Loucy (cell line): ENCODE results near the gene PLCD3.

Experiments used
- H2AFZ ChIP-seq: fragments of 200-600 bp; sonication (generic); 2 replicates; pipeline ENCODE4 v1.6.0; 2016; ENCODE audit warnings: antibody characterized with exemption, mild to moderate bottlenecking, low read length, moderate library complexity
- H3F3A ChIP-seq: fragments of 200-600 bp; 2 replicates; pipeline ENCODE4 v1.6.0; 2016; ENCODE audit warnings: antibody characterized with exemption, low read depth, mild to moderate bottlenecking
- H3K27me3 ChIP-seq: fragments of 200-600 bp; sonication (generic); 2 replicates; pipeline ENCODE4 v1.6.1; 2014; ENCODE audit warnings: low read length, mild to moderate bottlenecking; ENCODE audit not compliant: insufficient read depth, poor library complexity, severe bottlenecking
- H3K36me3 ChIP-seq: fragments of 200-600 bp; sonication (generic); 2 replicates; pipeline ENCODE4 v1.6.1; 2016; ENCODE audit warnings: low read length; ENCODE audit not compliant: insufficient read depth
- H3K4me1 ChIP-seq: fragments of 200-600 bp; sonication (generic); 2 replicates; pipeline ENCODE4 v1.5.1; 2014; ENCODE audit warnings: low read length, mild to moderate bottlenecking; ENCODE audit not compliant: insufficient read depth, poor library complexity, severe bottlenecking
- H3K4me2 ChIP-seq: fragments of 200-600 bp; sonication (generic); 2 replicates; pipeline ENCODE4 v1.6.0; 2014; ENCODE audit warnings: antibody characterized with exemption, low read length, low read depth, mild to moderate bottlenecking; ENCODE audit not compliant: poor library complexity, severe bottlenecking
- H3K4me3 ChIP-seq: fragments of 200-600 bp; sonication (generic); 2 replicates; pipeline ENCODE4 v1.5.1; 2014; ENCODE audit warnings: low read length, mild to moderate bottlenecking, mixed read lengths; ENCODE audit not compliant: poor library complexity, severe bottlenecking
- H3K79me2 ChIP-seq: fragments of 200-600 bp; sonication (generic); 2 replicates; pipeline ENCODE4 v1.6.1; 2014; ENCODE audit warnings: low read length; ENCODE audit not compliant: insufficient read depth
- H3K9ac ChIP-seq: fragments of 200-600 bp; sonication (generic); 2 replicates; pipeline ENCODE4 v1.6.0; 2014; ENCODE audit warnings: mild to moderate bottlenecking, low read depth, low read length, moderate library complexity; ENCODE audit not compliant: poor library complexity, severe bottlenecking
- H3K9me2 ChIP-seq: fragments of 200-600 bp; sonication (generic); replicated peaks from 2 replicates; pipeline ENCODE4 v1.6.1; 2016; ENCODE audit warnings: low read depth, low read length, mixed read lengths
- H3K9me3 ChIP-seq: fragments of 200-600 bp; sonication (generic); 2 replicates; pipeline ENCODE4 v1.6.1; 2014; ENCODE audit warnings: mild to moderate bottlenecking, antibody characterized with exemption, low read length, low read depth; ENCODE audit not compliant: insufficient read depth
- H4K20me1 ChIP-seq: fragments of 200-600 bp; sonication (generic); 2 replicates; pipeline ENCODE4 v1.6.0; 2014; ENCODE audit warnings: antibody characterized with exemption, low read length, mild to moderate bottlenecking; ENCODE audit not compliant: insufficient read depth, poor library complexity, severe bottlenecking
- EZH2phosphoT487 ChIP-seq: fragments of 200-600 bp; IDR thresholded peaks from 2 replicates; pipeline ENCODE4 v1.6.1; 2018; ENCODE audit warnings: antibody characterized with exemption, mild to moderate bottlenecking, moderate library complexity, borderline replicate concordance
- TF ChIP-seq, protein P1 (sequence below): fragments of 200-600 bp; sonication (generic); conservative IDR thresholded peaks from 2 replicates; pipeline ENCODE4 v1.5.1; 2014; ENCODE audit warnings: mild to moderate bottlenecking, antibody characterized with exemption, low read length

Gene PLCD3

GRCh38 chr17:45135192-45135977, 3.1 kb upstream of the PLCD3 start, which contains the start of gene ACBD4:
Gene ACBD4, plus strand, starts transcription at chr17:45135687. Its CDS starts 458 bp downstream, at chr17:45136145.
- Histone ChIP-seq H2AFZ (peak within 1 kb of the TSS; percentile 85), H3F3A (no peaks in the 10 kb centered on the region), H3K4me2 (peak within 1 kb of the TSS; percentile 91), H3K4me3 (peak within 1 kb of the TSS; percentile 87), H3K4me1 (peaks cover 16% of the 10 kb centered on the region), H3K27me3 (no peaks in the 10 kb centered on the region), H4K20me1 (no peaks in the 10 kb centered on the region), H3K9ac (peak within 1 kb of the TSS; percentile 79), H3K9me3 (no peaks in the 10 kb centered on the region), H3K9me2 (no peaks in the 10 kb centered on the region), H3K36me3 (no peaks in the 10 kb centered on the region), H3K79me2 (peaks cover 14% of the 10 kb centered on the region; the same call in 1 of the 2 replicates)
- TF ChIP-seq EZH2phosphoT487, result no peak
- TF ChIP-seq, protein P1, sequence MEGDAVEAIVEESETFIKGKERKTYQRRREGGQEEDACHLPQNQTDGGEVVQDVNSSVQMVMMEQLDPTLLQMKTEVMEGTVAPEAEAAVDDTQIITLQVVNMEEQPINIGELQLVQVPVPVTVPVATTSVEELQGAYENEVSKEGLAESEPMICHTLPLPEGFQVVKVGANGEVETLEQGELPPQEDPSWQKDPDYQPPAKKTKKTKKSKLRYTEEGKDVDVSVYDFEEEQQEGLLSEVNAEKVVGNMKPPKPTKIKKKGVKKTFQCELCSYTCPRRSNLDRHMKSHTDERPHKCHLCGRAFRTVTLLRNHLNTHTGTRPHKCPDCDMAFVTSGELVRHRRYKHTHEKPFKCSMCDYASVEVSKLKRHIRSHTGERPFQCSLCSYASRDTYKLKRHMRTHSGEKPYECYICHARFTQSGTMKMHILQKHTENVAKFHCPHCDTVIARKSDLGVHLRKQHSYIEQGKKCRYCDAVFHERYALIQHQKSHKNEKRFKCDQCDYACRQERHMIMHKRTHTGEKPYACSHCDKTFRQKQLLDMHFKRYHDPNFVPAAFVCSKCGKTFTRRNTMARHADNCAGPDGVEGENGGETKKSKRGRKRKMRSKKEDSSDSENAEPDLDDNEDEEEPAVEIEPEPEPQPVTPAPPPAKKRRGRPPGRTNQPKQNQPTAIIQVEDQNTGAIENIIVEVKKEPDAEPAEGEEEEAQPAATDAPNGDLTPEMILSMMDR, result peak; percentile 100

DNA sequence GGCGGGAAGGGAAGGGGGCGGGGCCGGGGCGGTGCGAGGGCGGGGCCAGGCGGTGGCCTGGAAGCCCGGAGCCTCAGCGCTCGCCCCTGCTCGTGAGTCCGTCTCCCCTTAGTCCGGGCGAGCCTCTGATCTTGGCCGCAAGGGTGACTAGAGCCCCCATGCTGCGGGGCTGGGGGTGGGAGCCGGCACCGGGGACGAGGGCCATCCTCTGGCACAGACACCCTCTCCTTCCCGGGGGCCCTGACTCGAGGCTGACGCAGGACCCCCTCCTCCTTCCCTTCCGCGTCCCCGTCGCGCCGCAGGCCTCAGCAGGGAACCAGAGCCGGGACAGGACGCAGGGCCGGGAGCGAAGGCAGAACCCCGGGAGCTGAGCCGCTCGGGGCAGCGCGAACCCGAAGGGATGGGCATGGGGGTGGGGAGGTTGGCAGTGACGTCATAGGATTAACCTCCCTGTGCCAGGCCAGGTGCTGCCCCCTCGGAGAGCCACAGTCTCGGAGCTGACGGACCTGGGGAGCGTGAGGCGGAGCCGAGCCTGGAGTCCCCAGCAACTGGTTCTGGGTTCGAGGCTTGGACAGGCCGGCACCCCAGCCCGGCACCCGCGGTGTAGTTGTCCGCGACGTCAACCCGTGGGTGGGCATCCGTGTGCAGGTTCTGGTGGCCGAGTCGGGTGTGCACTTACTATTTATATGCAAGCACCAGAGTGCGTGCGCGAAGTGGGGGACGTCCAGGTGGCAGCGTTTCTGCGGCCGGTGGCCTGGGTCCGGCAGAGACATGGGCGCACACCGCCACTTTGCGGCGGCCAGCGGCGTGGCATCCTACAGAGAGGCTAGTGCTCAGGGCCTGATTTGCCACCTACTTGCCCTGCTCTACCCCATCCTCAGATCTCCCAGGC, 503 bp upstream of the PLCD3 start:
- peak overlapping the region; percentile 96 for H3K4me3 ChIP-seq
- peak overlapping the region; percentile 71 for H3K9ac ChIP-seq
- H4K20me1 ChIP-seq, result no peaks in the 10 kb centered on the region
- H3K4me2 ChIP-seq, result peak overlapping the region; percentile 100
- no peaks in the 10 kb centered on the region for H3K36me3 ChIP-seq
- no peaks in the 10 kb centered on the region for H3K27me3 ChIP-seq
- H3F3A ChIP-seq, result no peaks in the 10 kb centered on the region
- peak overlapping the region; percentile 99 for H2AFZ ChIP-seq
- TF ChIP-seq EZH2phosphoT487, result no peak
- TF ChIP-seq, protein P1, result peak; percentile 60
- peaks cover 16% of the 10 kb centered on the region for H3K4me1 ChIP-seq
- H3K79me2 ChIP-seq, result peaks cover 14% of the 10 kb centered on the region; the same call in 1 of the 2 replicates
- no peaks in the 10 kb centered on the region for H3K9me3 ChIP-seq
- H3K9me2 ChIP-seq, result no peaks in the 10 kb centered on the region

GRCh38 chr17:45131616-45132319, 547 bp downstream of the PLCD3 start:
- no peaks in the 10 kb centered on the region for H3K27me3 ChIP-seq

More at GRCh38 chr17:45131616-45132319, 547 bp downstream of the PLCD3 start:
- Histone ChIP-seq H4K20me1 (no peaks in the 10 kb centered on the region), H2AFZ (peak overlapping the region; percentile 67; the same call in 1 of the 2 replicates), H3K36me3 (no peaks in the 10 kb centered on the region), H3K4me1 (peaks cover 15% of the 10 kb centered on the region), H3K4me3 (peak overlapping the region; percentile 96), H3K9me2 (no peaks in the 10 kb centered on the region), H3K79me2 (peaks cover 12% of the 10 kb centered on the region; the same call in 1 of the 2 replicates), H3K9ac (peak overlapping the region; percentile 45), H3K4me2 (peak overlapping the region; percentile 82), H3K9me3 (no peaks in the 10 kb centered on the region), H3F3A (no peaks in the 10 kb centered on the region)
- TF ChIP-seq EZH2phosphoT487, result no peak
- TF ChIP-seq, protein P1, result peak; percentile 86
